NT2/D1 (cell line): Measurements from ENCODE around the gene TPRKB.
"Not testable (repeated sequence)": the region's sequence is repeated elsewhere in the genome, so short reads cannot be mapped to it uniquely, and the experiment has no call there.

Experiments used
- DNase-seq: peaks from one replicate; pipeline ENCODE4 v3.0.0-alpha.2; 2011; ENCODE audit warnings: low read depth, low spot score
- H3K27me3 ChIP-seq: 2 replicates; pipeline ENCODE4 v1.6.0; 2011; ENCODE audit warnings: mild to moderate bottlenecking; ENCODE audit not compliant: insufficient read length, insufficient read depth
- H3K36me3 ChIP-seq: 2 replicates; pipeline ENCODE4 v1.6.1; 2011; ENCODE audit warnings: mild to moderate bottlenecking, low read length, mixed read lengths; ENCODE audit not compliant: insufficient read depth, insufficient read length
- H3K4me1 ChIP-seq: 2 replicates; pipeline ENCODE4 v1.5.1; 2011; ENCODE audit not compliant: insufficient read depth, insufficient read length
- H3K4me3 ChIP-seq: 2 replicates; pipeline ENCODE4 v1.5.1; 2011; ENCODE audit warnings: low read depth; ENCODE audit not compliant: insufficient read length
- H3K9ac ChIP-seq: 2 replicates; pipeline ENCODE4 v1.6.0; 2011; ENCODE audit warnings: low read depth; ENCODE audit not compliant: insufficient read length
- H3K9me3 ChIP-seq: 2 replicates; pipeline ENCODE4 v1.5.1; 2011; ENCODE audit warnings: mild to moderate bottlenecking, low read length; ENCODE audit not compliant: insufficient read depth
- SUZ12 ChIP-seq: IDR thresholded peaks from 2 replicates; pipeline ENCODE4 v1.6.1; 2011; ENCODE audit not compliant: insufficient read length, insufficient read depth; ENCODE audit errors: extremely low read depth
- YY1 ChIP-seq: IDR thresholded peaks from 2 replicates; pipeline ENCODE4 v1.6.1; 2011; ENCODE audit not compliant: insufficient read length, insufficient read depth
- ZNF274 ChIP-seq: IDR thresholded peaks from 2 replicates; pipeline ENCODE4 v1.6.1; 2011; ENCODE audit warnings: mild to moderate bottlenecking, low read depth, low read length

TPRKB gene

GRCh38 chr2:73736855-73737779, at the start of gene TPRKB:
Gene TPRKB, minus strand, starts transcription at chr2:73737345. Its CDS starts 2,776 bp downstream, at chr2:73734569.
- Histone ChIP-seq H3K9me3 (no peaks in the 10 kb centered on the region), H3K36me3 (peaks cover 19% of the 10 kb centered on the region), H3K27me3 (no peaks in the 10 kb centered on the region), H3K4me3 (peak within 1 kb of the TSS; percentile 66), H3K9ac (peak within 1 kb of the TSS; percentile 93), H3K4me1 (no peaks in the 10 kb centered on the region)
- DNase-seq, result peak; percentile 93
- no peak for TF ChIP-seq SUZ12
- no peak for TF ChIP-seq YY1
- no peak for TF ChIP-seq ZNF274

DNA sequence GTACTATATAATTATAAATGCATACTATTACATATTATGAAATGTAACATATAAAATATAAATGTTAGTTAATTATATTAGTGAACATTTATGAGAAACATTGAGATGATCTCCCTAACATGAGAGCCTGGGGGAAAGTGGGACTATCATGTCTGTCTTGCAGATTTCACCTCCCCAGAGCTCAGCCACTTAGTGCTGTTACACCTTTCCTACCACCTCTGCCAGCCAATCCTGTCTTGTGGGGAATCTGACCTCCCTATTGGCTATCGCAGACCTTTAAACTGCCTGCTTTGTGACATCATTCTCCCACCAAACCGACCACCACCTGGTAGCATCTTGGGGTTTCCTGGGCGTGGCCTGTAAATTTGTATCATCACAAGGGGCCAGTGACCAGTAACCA, 46.7 kb upstream of the TPRKB start, which contains the start of gene C2orf78:
C2orf78 (plus strand) TSS at position 301 of the 400 bp plus-strand sequence. CDS start 127 bp downstream, outside the sequence.
- H3K27me3 ChIP-seq, H3K9me3 ChIP-seq, H3K36me3 ChIP-seq, H3K4me1 ChIP-seq, H3K4me3 ChIP-seq, DNase-seq, H3K9ac ChIP-seq: not testable (repeated sequence)

GRCh38 chr2:73783402-73783801, 46.3 kb upstream of the TPRKB start:
- DNase-seq, result not testable (repeated sequence)

DNA sequence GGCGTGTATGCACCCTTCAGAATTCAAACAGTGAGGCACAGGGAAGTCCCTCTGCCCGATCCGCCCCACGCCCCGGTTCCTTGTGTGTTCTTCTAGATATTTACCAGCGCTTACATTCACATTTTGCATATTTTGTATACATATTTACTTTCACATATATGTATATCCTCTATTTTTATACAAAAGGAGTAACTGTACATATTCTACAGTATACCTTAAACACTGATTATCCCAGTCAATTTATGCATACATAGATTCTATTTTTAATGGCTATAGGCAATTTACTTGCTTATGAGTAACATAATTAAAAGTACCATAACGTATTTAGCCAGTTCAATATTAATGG, 43.1 kb upstream of the TPRKB start:
- H3K9ac ChIP-seq, result no peak overlapping the region
- TF ChIP-seq ZNF274 (no peak), YY1 (no peak), SUZ12 (no peak)
- no peaks in the 10 kb centered on the region for H3K9me3 ChIP-seq
- no peaks in the 10 kb centered on the region for H3K27me3 ChIP-seq
- peaks cover 20% of the 10 kb centered on the region for H3K36me3 ChIP-seq
- H3K4me3 ChIP-seq, result peak overlapping the region; percentile 72
- no peaks in the 10 kb centered on the region for H3K4me1 ChIP-seq
- no peak for DNase-seq

More at GRCh38 chr2:73783402-73783801, 46.3 kb upstream of the TPRKB start:
- not testable (repeated sequence) for H3K9ac ChIP-seq, H3K27me3 ChIP-seq, H3K9me3 ChIP-seq, H3K36me3 ChIP-seq, H3K4me3 ChIP-seq, H3K4me1 ChIP-seq

- Histone ChIP-seq H3K9me3 (no peaks in the 10 kb centered on the region), H3K9ac (peak within 1 kb of the TSS; percentile 83), H3K4me3 (peak within 1 kb of the TSS; percentile 72), H3K4me1 (no peaks in the 10 kb centered on the region), H3K36me3 (peaks cover 24% of the 10 kb centered on the region), H3K27me3 (no peaks in the 10 kb centered on the region)
- peak; percentile 93 for DNase-seq
- TF ChIP-seq YY1 (no peak), SUZ12 (no peak), ZNF274 (no peak)
Measured at GRCh38 chr2:73779467-73780236, 42.5 kb upstream of the TPRKB start, which contains the start of gene DUSP11. Gene DUSP11, minus strand, starts transcription at chr2:73780103. Its CDS starts 129 bp downstream, at chr2:73779974.

GRCh38 chr2:73778867-73779466, 41.8 kb upstream of the TPRKB start:
- Histone ChIP-seq H3K36me3 (peaks cover 31% of the 10 kb centered on the region), H3K4me3 (peak overlapping the region; percentile 72), H3K9ac (peak overlapping the region; percentile 83)
- DNase-seq, H3K9me3 ChIP-seq, H3K4me1 ChIP-seq, H3K27me3 ChIP-seq: not testable (repeated sequence)

- Histone ChIP-seq H3K9ac (no peak overlapping the region), H3K27me3 (no peaks in the 10 kb centered on the region), H3K9me3 (no peaks in the 10 kb centered on the region), H3K36me3 (peaks cover 47% of the 10 kb centered on the region), H3K4me3 (no peak overlapping the region), H3K4me1 (no peaks in the 10 kb centered on the region)
- no peak for DNase-seq
- TF ChIP-seq YY1 (no peak), SUZ12 (no peak), ZNF274 (no peak)
Measured at GRCh38 chr2:73776869-73777519, 39.8 kb upstream of the TPRKB start.
